ENCODE measurements around the gene POLR2L. TPM values are rescaled to one million over a fixed set of nuclear protein-coding genes. Genes with fewer than 3 reads are reported as not detected.

POLR2L gene
- total RNA-seq, 1 experiment from 2014 or later: 211 TPM

- no TSS peak for BruUV-seq (replicated peaks)
- ATAC-seq (no peak), DNase-seq (ENCODE audit: low read depth, low spot score) (no peak)
- Histone ChIP-seq H3K27ac (ENCODE audit: low read depth, low read length) (peak overlapping the region; percentile 93), H3K36me3 (ENCODE audit: control insufficient read depth in 1 of 2, insufficient read depth in 2 of 2, low read length in 2 of 2) (peaks cover 21 to 38% of the 10 kb centered on the region in 2 experiments), H3K4me1 (ENCODE audit: control insufficient read depth in 1 of 2, insufficient read depth in 2 of 2, low read length in 2 of 2) (peaks cover 17 to 55% of the 10 kb centered on the region in 2 experiments), H3K9me3 (ENCODE audit: control insufficient read depth in 1 of 2, insufficient read depth in 1 of 2, low read depth in 1 of 2, low read length in 2 of 2) (no peaks in the 10 kb centered on the region), H3K4me3 (replicated peaks in 1 of 2; ENCODE audit: low read depth in 1 of 2, low read length in 2 of 2) (peak overlapping the region; percentile 82 to 97), H3K9ac (ENCODE audit: low read length) (peak overlapping the region; percentile 100), H3K4me2 (ENCODE audit: low read length) (peak overlapping the region; percentile 88), H3K27me3 (ENCODE audit: insufficient read depth, low read length) (no peaks in the 10 kb centered on the region), H3K79me2 (ENCODE audit: insufficient read depth, low read length) (peaks cover 52% of the 10 kb centered on the region), H4K20me1 (ENCODE audit: insufficient read depth) (peaks cover 17% of the 10 kb centered on the region; the same call in 1 of the 2 replicates), H3K9me2 (ENCODE audit: insufficient read depth) (no peaks in the 10 kb centered on the region), H2AFZ (ENCODE audit: low read depth, low read length, poor library complexity, severe bottlenecking) (no peak overlapping the region)
- RAD21 ChIA-PET (ENCODE audit: low non-redundant PET in 1 of 2, low total read pairs in 2 of 2, uncharacterized antibody in 2 of 2, unreplicated experiment in 2 of 2): no interaction called here
- no peak for TF ChIP-seq POLR2AphosphoS5 (IDR thresholded peaks at IDR 0.05; ENCODE audit: low read depth, low read length)
- peak in 2 of 3 experiments; percentile 8 to 16; a peak in 1 of 6 replicates for TF ChIP-seq CTCF (IDR thresholded peaks at IDR 0.05 in 2 of 3, conservative IDR thresholded peaks at IDR 0.05 in 1 of 3; ENCODE audit: borderline replicate concordance in 1 of 3, insufficient read depth in 1 of 3, low read depth in 2 of 3, low read length in 2 of 3)
- intact Hi-C loops (cut with micrococcal nuclease): no loop called here
- POLR2A ChIA-PET: interaction anchor here (1.8 kb wide), 1 partner anchor 8 kb away, joined by 9 read pairs; the partner anchor contains the start of gene PNPLA2
- CTCF ChIA-PET: no interaction called here
Measured at GRCh38 chr11:811446-812245, 30.7 kb downstream of the POLR2L start.

- RAD21 ChIA-PET (ENCODE audit: low non-redundant PET in 1 of 2, low total read pairs in 2 of 2, uncharacterized antibody in 2 of 2, unreplicated experiment in 2 of 2): no interaction called here
- Histone ChIP-seq H2AFZ (ENCODE audit: low read depth, low read length, poor library complexity, severe bottlenecking) (no peak overlapping the region), H3K9ac (ENCODE audit: low read length) (peak overlapping the region; percentile 100), H3K4me1 (ENCODE audit: control insufficient read depth in 1 of 2, insufficient read depth in 2 of 2, low read length in 2 of 2) (peaks cover 17 to 52% of the 10 kb centered on the region in 2 experiments), H4K20me1 (ENCODE audit: insufficient read depth) (peaks cover 17% of the 10 kb centered on the region; the same call in 1 of the 2 replicates), H3K79me2 (ENCODE audit: insufficient read depth, low read length) (peaks cover 52% of the 10 kb centered on the region), H3K27ac (ENCODE audit: low read depth, low read length) (peak overlapping the region; percentile 93), H3K9me2 (ENCODE audit: insufficient read depth) (no peaks in the 10 kb centered on the region), H3K9me3 (ENCODE audit: control insufficient read depth in 1 of 2, insufficient read depth in 1 of 2, low read depth in 1 of 2, low read length in 2 of 2) (no peaks in the 10 kb centered on the region), H3K4me2 (ENCODE audit: low read length) (peak overlapping the region; percentile 88), H3K27me3 (ENCODE audit: insufficient read depth, low read length) (no peaks in the 10 kb centered on the region), H3K4me3 (replicated peaks in 1 of 2; ENCODE audit: low read depth in 1 of 2, low read length in 2 of 2) (peak overlapping the region; percentile 82 to 97), H3K36me3 (ENCODE audit: control insufficient read depth in 1 of 2, insufficient read depth in 2 of 2, low read length in 2 of 2) (peaks cover 21 to 38% of the 10 kb centered on the region in 2 experiments)
- POLR2A ChIA-PET: interaction anchor here (1.0 to 4.4 kb wide), 7 partner anchors 9 to 25 kb away, joined by 4 to 45 read pairs (median 9); partner anchors contain the start of genes CRACR2B and PNPLA2
- CTCF ChIA-PET: interaction anchor here (1.0 kb wide), 1 partner anchor 28 kb away, joined by 7 read pairs; no protein-coding TSS in a partner anchor
- ATAC-seq (no peak), DNase-seq (ENCODE audit: low read depth, low spot score) (no peak)
- no TSS peak for BruUV-seq (replicated peaks)
- intact Hi-C loops (cut with micrococcal nuclease): no loop called here
- TF ChIP-seq MAX (IDR thresholded peaks at IDR 0.05) (no peak), YY1 (IDR thresholded peaks at IDR 0.05; ENCODE audit: extremely low read depth, insufficient replicate concordance, low read depth, low read length) (no peak), CTCF (IDR thresholded peaks at IDR 0.05 in 2 of 3, conservative IDR thresholded peaks at IDR 0.05 in 1 of 3; ENCODE audit: borderline replicate concordance in 1 of 3, insufficient read depth in 1 of 3, low read depth in 2 of 3, low read length in 2 of 3) (no peak), SRF (IDR thresholded peaks at IDR 0.05; ENCODE audit: low read depth) (no peak), ATF3 (IDR thresholded peaks at IDR 0.05) (no peak), POLR2A (IDR thresholded peaks at IDR 0.05; ENCODE audit: borderline replicate concordance, extremely low read depth, insufficient read depth, insufficient read length) (no peak), CEBPB (IDR thresholded peaks at IDR 0.05; ENCODE audit: low read depth) (no peak), EZH2phosphoT487 (IDR thresholded peaks at IDR 0.05; ENCODE audit: borderline replicate concordance) (no peak), CBX3 (IDR thresholded peaks at IDR 0.05; ENCODE audit: low read depth) (no peak), ZNF274 (IDR thresholded peaks at IDR 0.05; ENCODE audit: low read depth, low read length) (no peak), ELF1 (IDR thresholded peaks at IDR 0.05; ENCODE audit: borderline replicate concordance, low read depth) (no peak)
Measured at GRCh38 chr11:810040-810567, 32.2 kb downstream of the POLR2L start.
